ENCODE results near the gene NCOA6.
"Not testable (repeated sequence)": the region's sequence is repeated elsewhere in the genome, so short reads cannot be mapped to it uniquely, and the experiment has no call there.

NCOA6 gene

GRCh38 chr20:34719242-34720017 is 106.0 kb downstream of the NCOA6 start:
- DNase-seq (ENCODE audit: low read depth), result not testable (repeated sequence)

- no peak for DNase-seq (ENCODE audit: low read depth)
Measured at GRCh38 chr20:34717230-34718095, 108.0 kb downstream of the NCOA6 start.

GRCh38 chr20:34716921-34717229 is 108.6 kb downstream of the NCOA6 start:
- no peak for DNase-seq (ENCODE audit: low read depth)

GRCh38 chr20:34715384-34715783 is 110.1 kb downstream of the NCOA6 start:
- no peak for DNase-seq (ENCODE audit: low read depth)

- not testable (repeated sequence) for DNase-seq (ENCODE audit: low read depth)
Measured at GRCh38 chr20:34713944-34714515, 111.4 kb downstream of the NCOA6 start.

GRCh38 chr20:34713194-34713943 is 112.1 kb downstream of the NCOA6 start:
- no peak for DNase-seq (ENCODE audit: low read depth)

GRCh38 chr20:34712525-34713192 is 112.8 kb downstream of the NCOA6 start:
- no peak for DNase-seq (ENCODE audit: low read depth)

- no peak for DNase-seq (ENCODE audit: low read depth)
Measured at GRCh38 chr20:34711813-34712430, 113.5 kb downstream of the NCOA6 start.

- DNase-seq (ENCODE audit: low read depth), result no peak
Measured at GRCh38 chr20:34710861-34711574, 114.4 kb downstream of the NCOA6 start.

GRCh38 chr20:34710568-34710839 is 114.9 kb downstream of the NCOA6 start:
- DNase-seq (ENCODE audit: low read depth), result no peak

GRCh38 chr20:34709831-34710567 is 115.5 kb downstream of the NCOA6 start:
- no peak for DNase-seq (ENCODE audit: low read depth)

- peak; percentile 68 for DNase-seq (ENCODE audit: low read depth)
Measured at GRCh38 chr20:34709044-34709830, 116.2 kb downstream of the NCOA6 start.

- DNase-seq (ENCODE audit: low read depth), result peak; percentile 37
Measured at GRCh38 chr20:34708621-34709043, 116.8 kb downstream of the NCOA6 start.

GRCh38 chr20:34706912-34707784 is 118.3 kb downstream of the NCOA6 start:
- DNase-seq (ENCODE audit: low read depth), result no peak

- DNase-seq (ENCODE audit: low read depth), result no peak
Measured at GRCh38 chr20:34706302-34706875, 119.1 kb downstream of the NCOA6 start.

- DNase-seq (ENCODE audit: low read depth), result no peak
Measured at GRCh38 chr20:34705397-34706301, 119.8 kb downstream of the NCOA6 start.

- no peak for DNase-seq (ENCODE audit: low read depth)
Measured at GRCh38 chr20:34705008-34705396, 120.4 kb downstream of the NCOA6 start.
